ENCODE results near the gene ITPR2.
"Not testable (repeated sequence)": the region's sequence is repeated elsewhere in the genome, so short reads cannot be mapped to it uniquely, and the experiment has no call there.

The ITPR2 gene

GRCh38 chr12:26654623-26655022 is 178.4 kb downstream of the ITPR2 start:
- FAIRE-seq, result no peak

GRCh38 chr12:26651566-26652188 is 181.3 kb downstream of the ITPR2 start:
- FAIRE-seq, result peak; percentile 95

GRCh38 chr12:26651036-26651435 is 182.0 kb downstream of the ITPR2 start:
- no peak for FAIRE-seq

GRCh38 chr12:26648999-26649398 is 184.0 kb downstream of the ITPR2 start:
- no peak for FAIRE-seq

- FAIRE-seq, result no peak
These were observed 184.4 kb downstream of the ITPR2 start for GRCh38 chr12:26648584-26648983.

- FAIRE-seq, result no peak
These were observed 184.9 kb downstream of the ITPR2 start for GRCh38 chr12:26648066-26648465.

GRCh38 chr12:26647088-26647487 is 185.9 kb downstream of the ITPR2 start:
- no peak for FAIRE-seq

GRCh38 chr12:26646571-26646970 is 186.4 kb downstream of the ITPR2 start:
- no peak for FAIRE-seq

- not testable (repeated sequence) for FAIRE-seq
These were observed 188.6 kb downstream of the ITPR2 start for GRCh38 chr12:26644376-26644775.

- no peak for FAIRE-seq
These were observed 189.3 kb downstream of the ITPR2 start for GRCh38 chr12:26643532-26644315.

GRCh38 chr12:26642361-26642760 is 190.6 kb downstream of the ITPR2 start:
- no peak for FAIRE-seq

GRCh38 chr12:26636710-26637328 is 196.2 kb downstream of the ITPR2 start:
- no peak for FAIRE-seq

GRCh38 chr12:26633591-26634210 is 199.3 kb downstream of the ITPR2 start:
- no peak for FAIRE-seq

GRCh38 chr12:26632756-26633155 is 200.2 kb downstream of the ITPR2 start:
- FAIRE-seq, result no peak

- no peak for FAIRE-seq
These were observed 201.1 kb downstream of the ITPR2 start for GRCh38 chr12:26631846-26632245.

GRCh38 chr12:26630546-26631027 is 202.4 kb downstream of the ITPR2 start:
- no peak for FAIRE-seq

GRCh38 chr12:26629864-26630263 is 203.1 kb downstream of the ITPR2 start:
- FAIRE-seq, result no peak

GRCh38 chr12:26628234-26628633 is 204.8 kb downstream of the ITPR2 start:
- FAIRE-seq, result no peak

GRCh38 chr12:26627335-26627734 is 205.7 kb downstream of the ITPR2 start:
- no peak for FAIRE-seq

GRCh38 chr12:26623136-26623535 is 209.9 kb downstream of the ITPR2 start:
- FAIRE-seq, result no peak

GRCh38 chr12:26622601-26623000 is 210.4 kb downstream of the ITPR2 start:
- FAIRE-seq, result no peak

- no peak for FAIRE-seq
These were observed 211.1 kb downstream of the ITPR2 start for GRCh38 chr12:26621932-26622331.

GRCh38 chr12:26620907-26621306 is 212.1 kb downstream of the ITPR2 start:
- FAIRE-seq, result no peak

Measured in A204.1 (cell line).